Endometrial microvascular endothelial cells (primary cell): ENCODE results near the gene TNS3. TPM values are rescaled to one million over a fixed set of nuclear protein-coding genes. Genes with fewer than 3 reads are reported as not detected.
"Not testable (repeated sequence)": the region's sequence is repeated elsewhere in the genome, so short reads cannot be mapped to it uniquely, and the experiment has no call there.

Source experiments
- in situ Hi-C: cut with HindIII; loops from 2 replicates; pipeline ENCODE4 v1.10.0; 2017; ENCODE audit warnings: low sequenced_read_pairs, low pct_unique_long_range_greater_than_20kb; ENCODE audit errors: inconsistent ontology term
- total RNA-seq: library from RNA; depleted of rRNA; stranded (reverse); fragments of >200 nt; gene quantifications from one replicate; pipeline ENCODE4 v1.2.3, GENCODE V29; 2015; ENCODE audit errors: inconsistent ontology term

The TNS3 gene
- total RNA-seq, 1 donor from 2014 or later = 45.0 TPM

DNA sequence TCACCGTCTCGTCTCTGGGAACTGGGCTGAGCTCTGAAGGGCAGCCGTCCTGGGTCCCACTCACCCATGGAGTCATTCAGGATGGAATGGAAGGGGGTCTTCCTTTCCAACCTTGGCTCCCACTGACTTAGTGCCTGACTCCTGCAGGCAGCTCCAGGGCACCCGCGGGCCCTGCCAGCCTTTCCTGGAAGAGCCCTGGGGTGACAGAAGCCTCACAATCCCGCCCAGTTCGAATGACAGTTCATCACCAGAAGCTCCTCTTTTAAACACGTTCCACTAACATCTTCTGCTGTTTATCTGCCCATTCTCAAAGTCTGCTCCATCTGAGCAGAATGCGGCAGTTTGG, 110.6 kb downstream of the TNS3 start:
- in situ Hi-C loops = no loop called here

DNA sequence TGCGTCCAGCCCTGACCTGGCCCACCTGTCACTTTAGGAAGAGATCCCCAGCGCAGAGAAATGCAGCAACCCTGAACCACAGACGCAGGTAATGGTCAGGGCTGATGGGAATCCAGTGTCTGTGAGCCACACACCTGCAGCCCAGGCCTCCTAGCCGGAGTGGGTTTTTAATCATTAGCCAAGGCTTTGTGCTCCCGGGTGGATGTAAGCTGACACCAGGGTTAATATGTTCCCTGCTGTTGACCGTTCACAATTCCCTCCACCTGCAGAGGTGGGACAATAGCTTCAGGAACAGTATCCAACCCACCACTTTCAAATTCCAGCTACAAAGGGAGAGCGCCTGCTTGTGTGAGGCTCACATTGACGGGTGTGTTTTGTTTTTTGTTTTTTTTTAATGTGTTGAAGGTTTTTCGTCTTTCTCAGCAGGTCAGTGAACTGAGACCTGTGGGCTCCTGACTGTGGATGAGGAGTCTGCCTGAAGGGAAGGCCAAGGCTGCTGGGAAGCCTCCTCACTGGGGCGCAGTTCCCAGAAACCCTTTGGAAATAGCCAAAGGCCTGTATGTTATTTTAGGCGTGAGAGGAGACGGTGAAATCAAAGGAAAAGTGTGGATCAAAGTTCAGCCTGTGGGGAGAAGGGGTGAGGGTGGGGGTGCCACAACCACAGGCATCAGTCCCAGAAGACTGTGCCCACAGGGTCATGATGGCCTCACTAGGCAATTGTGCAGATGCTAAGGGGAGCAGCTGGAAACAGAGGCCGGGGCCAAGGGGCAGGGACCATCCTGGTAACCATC, 111.1 kb downstream of the TNS3 start:
- in situ Hi-C loops = no loop called here

DNA sequence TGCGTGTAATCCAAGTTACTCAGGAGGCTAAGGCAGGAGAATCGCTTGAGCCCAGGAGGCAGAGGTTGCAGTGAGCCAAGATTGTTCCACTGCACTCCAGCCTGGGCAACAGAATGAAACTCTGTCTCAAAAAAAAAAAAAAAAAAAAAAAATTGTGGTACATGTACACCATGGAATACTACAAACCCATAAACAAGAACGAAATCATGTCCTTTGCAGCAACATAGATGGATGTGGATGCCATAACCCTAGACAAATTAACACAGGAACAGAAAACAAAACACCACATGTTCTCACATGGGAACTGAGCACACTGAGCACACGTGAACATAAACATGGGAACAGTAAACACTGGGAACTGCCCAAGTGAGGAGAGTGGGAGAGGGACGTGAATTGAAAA, 112.1 kb downstream of the TNS3 start:
- in situ Hi-C loops = not testable (repeated sequence)

GRCh38 chr7:47466832-47467231, 115.1 kb downstream of the TNS3 start:
- in situ Hi-C loops = no loop called here

GRCh38 chr7:47465191-47465590, 116.7 kb downstream of the TNS3 start:
- in situ Hi-C loops = no loop called here

DNA sequence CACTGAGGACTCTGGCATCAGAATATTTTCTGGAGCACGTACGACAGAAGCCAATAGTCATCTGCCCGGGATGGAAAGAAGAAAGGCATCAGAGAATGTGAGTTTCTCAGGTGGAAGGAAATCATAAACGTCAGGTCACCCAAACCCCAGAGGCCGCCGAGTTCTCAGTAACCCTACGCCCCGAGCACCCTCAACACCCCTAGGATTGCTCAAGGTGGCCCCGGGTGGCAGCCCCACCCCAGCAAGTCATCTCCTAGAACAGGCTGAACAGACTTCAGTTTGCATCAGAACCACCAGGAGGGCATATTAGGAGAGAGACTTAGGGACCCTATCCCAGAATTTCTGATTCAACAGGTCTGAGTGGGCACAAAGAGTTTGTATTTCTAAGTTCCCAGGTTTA, 117.6 kb downstream of the TNS3 start:
- in situ Hi-C loops = no loop called here

GRCh38 chr7:47461746-47462145, 120.2 kb downstream of the TNS3 start:
- in situ Hi-C loops = no loop called here

GRCh38 chr7:47461161-47461560, 120.8 kb downstream of the TNS3 start:
- in situ Hi-C loops = no loop called here

DNA sequence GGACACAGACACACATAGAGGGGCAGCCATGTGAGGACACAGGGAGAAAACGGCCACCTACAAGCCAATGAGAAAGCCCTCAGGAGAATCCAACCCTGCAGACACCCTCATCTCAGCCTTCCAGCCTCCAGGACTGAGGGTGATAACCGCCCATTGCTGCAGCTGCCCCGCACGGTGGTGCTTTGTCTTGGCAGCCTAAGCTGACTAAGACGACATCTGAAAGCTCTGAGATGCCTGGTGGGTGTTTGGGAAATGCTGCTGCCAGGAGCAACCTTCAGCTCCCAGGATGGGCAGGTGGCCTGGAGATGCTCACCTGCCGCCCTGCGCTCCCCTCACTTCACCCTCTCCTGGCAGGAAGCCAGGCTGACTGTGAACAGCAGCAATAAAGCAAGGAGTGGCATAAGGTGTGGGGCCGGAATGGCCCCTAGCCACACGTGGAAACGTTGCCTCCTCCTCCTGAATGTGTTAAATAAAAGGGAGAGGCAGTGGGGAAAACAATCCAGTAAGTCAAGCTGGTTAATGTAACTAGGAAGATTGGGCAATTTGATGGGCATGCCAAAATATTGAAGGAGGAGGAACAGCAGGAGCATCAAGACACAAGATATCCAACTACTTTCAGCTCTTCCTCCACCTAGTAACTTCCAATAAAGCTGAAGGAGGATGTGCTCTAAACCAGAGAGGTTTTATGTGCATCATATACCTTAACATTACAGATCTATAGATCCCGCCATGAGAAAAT, 121.5 kb downstream of the TNS3 start:
- in situ Hi-C loops = no loop called here

GRCh38 chr7:47458486-47458885, 123.4 kb downstream of the TNS3 start:
- in situ Hi-C loops = no loop called here

GRCh38 chr7:47458057-47458456, 123.9 kb downstream of the TNS3 start:
- in situ Hi-C loops = no loop called here

GRCh38 chr7:47456210-47456955, 125.5 kb downstream of the TNS3 start:
- in situ Hi-C loops = no loop called here

DNA sequence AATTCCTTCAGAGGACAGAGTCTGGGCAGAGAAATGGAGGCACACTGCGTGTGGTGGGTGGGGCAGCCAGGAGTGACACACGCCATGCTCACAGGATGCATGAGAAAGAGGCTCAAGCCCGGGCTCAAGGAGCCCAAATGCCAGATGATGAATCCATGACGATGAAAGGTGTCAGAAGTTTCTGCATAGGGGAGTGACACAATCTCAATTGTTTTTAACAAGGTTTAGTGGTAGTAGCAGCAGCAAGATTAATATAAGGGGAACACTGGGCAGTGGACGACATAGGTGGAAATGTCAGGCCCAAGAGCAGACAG, 126.1 kb downstream of the TNS3 start:
- in situ Hi-C loops = no loop called here

DNA sequence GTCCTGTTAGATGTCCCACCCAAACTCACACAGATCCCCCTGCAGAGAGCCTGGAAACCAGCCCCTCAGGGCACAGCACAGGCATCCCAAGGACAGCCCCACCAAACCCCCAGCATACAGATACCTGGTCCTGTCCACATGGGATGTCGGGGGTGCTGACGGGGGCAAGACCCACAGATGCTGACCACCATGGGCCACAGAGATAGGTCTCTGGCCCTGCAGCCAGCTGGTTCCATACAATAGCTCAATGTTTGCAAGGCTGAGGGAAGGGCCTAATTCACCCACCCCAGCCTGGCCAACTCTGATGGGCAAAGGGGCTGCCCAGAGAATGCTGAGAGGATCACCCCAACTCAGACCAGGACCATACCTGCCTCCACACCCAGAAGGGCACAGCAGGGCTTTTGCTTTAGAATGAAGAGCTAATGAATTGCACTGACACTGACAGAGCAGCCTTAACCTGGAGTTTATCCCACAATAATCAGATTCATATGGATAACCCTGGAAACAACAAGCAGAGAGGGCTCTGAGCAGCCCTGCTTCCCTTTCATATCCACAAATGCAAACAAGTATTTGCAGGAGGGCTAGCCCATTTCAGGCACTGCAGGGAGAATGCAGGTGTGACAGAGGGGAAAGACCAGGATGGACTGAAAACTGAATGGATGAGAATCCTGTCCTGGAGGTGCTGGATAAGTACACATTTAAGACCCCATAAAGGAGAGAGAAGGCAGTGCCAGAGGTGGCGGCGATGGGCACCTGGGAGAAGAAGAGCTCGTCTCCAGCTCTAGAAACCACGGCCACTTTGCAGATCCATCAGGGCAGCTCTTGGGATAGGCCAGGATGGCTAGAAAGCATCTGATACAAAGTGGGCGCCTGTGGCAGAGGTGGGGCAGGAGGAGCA, 126.7 kb downstream of the TNS3 start:
- in situ Hi-C loops = no loop called here

- in situ Hi-C loops = no loop called here
Observed at GRCh38 chr7:47454069-47454973, 127.6 kb downstream of the TNS3 start.

DNA sequence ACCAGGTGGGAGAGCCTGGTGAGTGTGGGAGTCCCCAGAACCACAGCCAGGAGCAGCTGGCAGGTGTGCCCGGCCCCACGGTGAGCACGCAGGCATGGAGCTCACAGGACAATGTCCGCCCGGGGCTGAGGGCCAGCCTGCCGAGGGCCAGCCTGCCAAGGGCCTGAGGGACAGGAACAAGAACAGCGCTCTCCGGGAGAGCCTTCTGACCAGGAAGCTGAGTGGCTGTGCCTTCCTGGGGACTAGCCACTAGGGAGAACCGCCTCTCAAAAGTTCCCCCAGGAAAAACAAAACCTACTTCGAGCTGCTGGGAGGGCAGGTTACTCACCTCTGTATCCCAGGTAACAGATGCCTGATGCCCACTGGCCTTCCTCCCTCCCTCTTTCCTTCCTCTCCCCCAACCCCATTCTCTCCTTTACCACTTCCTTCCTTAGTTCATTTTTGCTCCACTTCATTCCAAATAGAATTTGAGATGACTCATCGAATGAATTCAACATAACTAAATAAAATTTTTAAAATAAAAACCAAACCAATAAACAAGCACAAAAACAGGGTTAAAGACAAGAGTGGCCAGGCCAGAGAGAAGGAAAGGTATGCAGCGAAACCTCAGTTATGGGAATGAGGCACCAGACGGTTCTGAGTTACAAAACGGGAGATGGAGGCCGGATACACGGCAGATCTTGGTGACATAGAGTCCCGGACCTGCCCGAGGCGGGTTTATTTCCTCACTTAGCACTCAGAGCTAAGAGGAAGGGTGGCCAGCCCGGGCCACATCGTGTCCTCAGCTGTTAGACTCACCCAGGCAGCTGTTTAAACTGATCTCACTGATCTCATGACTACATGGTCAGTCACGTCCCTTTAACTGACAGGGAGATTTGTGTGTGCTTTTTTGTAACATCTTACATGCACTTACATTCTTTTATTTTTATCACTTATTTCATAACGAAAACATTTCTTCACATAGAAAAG, 128.5 kb downstream of the TNS3 start:
- in situ Hi-C loops = no loop called here

- in situ Hi-C loops = no loop called here
Observed at GRCh38 chr7:47452715-47453092, 129.2 kb downstream of the TNS3 start.
